DOHH2 (cell line): ENCODE measurements around the gene C20orf204.
"Not testable (repeated sequence)": the region's sequence is repeated elsewhere in the genome, so short reads cannot be mapped to it uniquely, and the experiment has no call there.

Experiments used
- CTCF ChIP-seq: fragments of 200-600 bp; sonication (generic); IDR thresholded peaks from one replicate; pipeline ENCODE4 v1.5.1; 2014; ENCODE audit warnings: antibody characterized with exemption, mild to moderate bottlenecking, low read depth, low read length; ENCODE audit not compliant: poor library complexity, severe bottlenecking
- EZH2phosphoT487 ChIP-seq: fragments of 200-600 bp; sonication (generic); IDR thresholded peaks from 2 replicates; pipeline ENCODE4 v1.6.1; 2017; ENCODE audit warnings: borderline replicate concordance, mild to moderate bottlenecking, antibody characterized with exemption, low read length, moderate library complexity, mixed read lengths

GRCh38 chr20:64088586-64088985 lies 52.6 kb downstream of the C20orf204 start:
- TF ChIP-seq CTCF, EZH2phosphoT487: not testable (repeated sequence)
